GM12878 (cell line): ENCODE measurements around the gene DPF3. TPM values are rescaled to one million over a fixed set of nuclear protein-coding genes. Genes with fewer than 3 reads are reported as not detected.

Experiments used
- ATAC-seq: fragments of 200-7000 bp; cut with Tn5 transposase; 3 replicates; pipeline ENCODE4 v1.9.1; 2020; ENCODE audit warnings: mild to moderate bottlenecking, moderate library complexity
- BruUV-seq: library from RNA; stranded (reverse); fragments of 400-500 nt; replicated peaks from 2 replicates; lab custom pipeline; 2021; lab: Mats Ljungman, UMichigan
- CTCF ChIA-PET: fragments of 300-600 bp; sonication (Branson Sonifier 250); formaldehyde crosslinking; extraction: SDS; loops from one replicate; lab custom pipeline; 2021; ENCODE audit warnings: inconsistent platforms; lab: Yijun Ruan, JAX
- POLR2A ChIA-PET: fragments of 350-600 bp; formaldehyde crosslinking; extraction: SDS; loops from one replicate; lab custom pipeline; 2021; ENCODE audit warnings: inconsistent platforms; lab: Charles Lee
- RAD21 ChIA-PET: fragments of 300-600 bp; sonication (Branson Sonifier 250); formaldehyde crosslinking; loops from one replicate; lab custom pipeline; 2023; ENCODE audit warnings: antibody characterized with exemption; ENCODE audit not compliant: unreplicated experiment; lab: Charles Lee
- SMC1A ChIA-PET: fragments of 300-600 bp; sonication (Branson Sonifier 250); formaldehyde crosslinking; loops from one replicate; lab custom pipeline; 2023; ENCODE audit not compliant: unreplicated experiment, uncharacterized antibody; lab: Charles Lee
- DNase-seq: peaks from one replicate; pipeline ENCODE4 v3.0.0-alpha.2; 2011; ENCODE audit warnings: low read depth, low spot score
- FAIRE-seq: peaks from 3 replicates; lab custom pipeline; 2011; peaks lifted over from hg19 to GRCh38; lab: Jason Lieb, UNC
- H2AFZ ChIP-seq: 2 replicates; pipeline ENCODE4 v1.6.0; 2011; ENCODE audit warnings: low read depth, low read length, control low read depth; ENCODE audit not compliant: control insufficient read depth
- H3K27ac ChIP-seq: 2 replicates; pipeline ENCODE4 v1.5.1; 2011; ENCODE audit warnings: control low read depth; ENCODE audit not compliant: control insufficient read depth, insufficient read depth
- H3K27me3 ChIP-seq, 2 experiments: replicated peaks in 1 of 2; 2 replicates each; pipeline versions ENCODE4 v1.6.0 to v1.6.1; 2011; ENCODE audit warnings: low read length in 1 of 2; ENCODE audit not compliant: control insufficient read depth in 2 of 2, insufficient read depth in 2 of 2
- H3K36me3 ChIP-seq, 2 experiments: 2 replicates each; pipeline ENCODE4 v1.5.1; 2011; ENCODE audit warnings: low read length in 1 of 2; ENCODE audit not compliant: control insufficient read depth in 2 of 2, insufficient read depth in 2 of 2
- H3K4me1 ChIP-seq: 2 replicates; pipeline ENCODE4 v1.6.1; 2011; ENCODE audit warnings: mild to moderate bottlenecking, low read length, moderate library complexity, mixed read lengths; ENCODE audit not compliant: control insufficient read depth, insufficient read depth
- H3K4me2 ChIP-seq: 2 replicates; pipeline ENCODE4 v1.6.0; 2011; ENCODE audit warnings: control low read depth; ENCODE audit not compliant: control insufficient read depth, insufficient read depth
- H3K4me3 ChIP-seq: fragments of 200-600 bp; sonication (generic); 2 replicates; pipeline ENCODE4 v1.5.1; 2016
- H3K79me2 ChIP-seq: 2 replicates; pipeline ENCODE4 v1.6.0; 2011; ENCODE audit warnings: low read length; ENCODE audit not compliant: control insufficient read depth, insufficient read depth
- H3K9ac ChIP-seq: 2 replicates; pipeline ENCODE4 v1.8.0; 2011; ENCODE audit warnings: low read length, control low read depth, mixed read lengths; ENCODE audit not compliant: control insufficient read depth, insufficient read depth
- H3K9me3 ChIP-seq: replicated peaks from 3 replicates; pipeline ENCODE4 v1.5.1; 2011; ENCODE audit warnings: mild to moderate bottlenecking, low read length; ENCODE audit not compliant: control insufficient read depth, insufficient read depth
- H4K20me1 ChIP-seq: 2 replicates; pipeline ENCODE4 v1.6.0; 2011; ENCODE audit not compliant: control insufficient read depth, insufficient read depth
- BACH1 ChIP-seq: fragments of 450-650 bp; IDR thresholded peaks from 2 replicates; pipeline ENCODE4 v1.6.1; 2017; ENCODE audit warnings: mild to moderate bottlenecking, borderline replicate concordance
- CEBPZ ChIP-seq: fragments of 150-350 bp; IDR thresholded peaks from 2 replicates; pipeline ENCODE4 v1.6.1; 2016; ENCODE audit warnings: low read depth, low read length
- E2F8 ChIP-seq: fragments of 450-650 bp; IDR thresholded peaks from 2 replicates; pipeline ENCODE4 v1.6.1; 2018; ENCODE audit warnings: mild to moderate bottlenecking, low read depth, moderate library complexity; ENCODE audit not compliant: partially characterized antibody
- ESRRA ChIP-seq: IDR thresholded peaks from 2 replicates; pipeline ENCODE4 v1.6.1; 2012; ENCODE audit warnings: mild to moderate bottlenecking, low read length, improper control_type of control experiment
- ETV6 ChIP-seq, 2 experiments: fragments of 450-650 bp in 1 of 2; IDR thresholded peaks in 1 of 2; conservative IDR thresholded peaks in 1 of 2; 2 replicates each; pipeline ENCODE4 v1.6.1; 2014; ENCODE audit warnings: antibody characterized with exemption in 1 of 2, borderline replicate concordance in 1 of 2, low read depth in 1 of 2, mild to moderate bottlenecking in 1 of 2, moderate library complexity in 1 of 2
- IKZF2 ChIP-seq, 2 experiments: fragments of 450-650 bp; IDR thresholded peaks; 2 replicates each; pipeline ENCODE4 v1.6.1; 2017; ENCODE audit warnings: mild to moderate bottlenecking in 2 of 2, moderate library complexity in 2 of 2
- MYB ChIP-seq: fragments of 150-350 bp; IDR thresholded peaks from 2 replicates; pipeline ENCODE4 v1.6.1; 2014; ENCODE audit warnings: mild to moderate bottlenecking, low read depth, low read length, borderline replicate concordance
- NFYA ChIP-seq: IDR thresholded peaks from 2 replicates; pipeline ENCODE4 v1.6.1; 2011; ENCODE audit warnings: low read depth, mild to moderate bottlenecking, low read length, improper control_type of control experiment, borderline replicate concordance
- PML ChIP-seq: IDR thresholded peaks from 2 replicates; pipeline ENCODE4 v1.6.1; 2012; ENCODE audit warnings: low read length, inconsistent platforms
- TARDBP ChIP-seq: IDR thresholded peaks from 2 replicates; pipeline ENCODE4 v1.6.1; 2016; ENCODE audit warnings: borderline replicate concordance
- WRNIP1 ChIP-seq: IDR thresholded peaks from 2 replicates; pipeline ENCODE4 v1.6.1; 2011; ENCODE audit warnings: low read depth, low read length, improper control_type of control experiment, borderline replicate concordance
- YY1 ChIP-seq: IDR thresholded peaks from 2 replicates; pipeline ENCODE4 v1.6.1; 2011; ENCODE audit warnings: low read depth, mild to moderate bottlenecking, low read length
- ZNF592 ChIP-seq: fragments of 450-650 bp; IDR thresholded peaks from 2 replicates; pipeline ENCODE4 v1.6.1; 2017; ENCODE audit warnings: mild to moderate bottlenecking, moderate library complexity
- WGBS: methylation state at CpG from one replicate; pipeline ENCODE4 v1.1.6; 2016; ENCODE audit warnings: low lambda C conversion rate; ENCODE audit not compliant: insufficient replicate concordance, insufficient coverage; ENCODE audit errors: missing lambda C conversion rate; 5-methylcytosine and 5-hydroxymethylcytosine counted together
- in situ Hi-C: fragments of 300-500 bp; cut with MboI; formaldehyde crosslinking; loops from 9 replicates; pipeline ENCODE4 v1.14.3; 2018; ENCODE audit warnings: mixed read lengths
- intact Hi-C: fragments of 100-400 bp; cut with micrococcal nuclease; formaldehyde crosslinking; loops from one replicate; pipeline ENCODE4 v1.14.2; 2022; ENCODE audit not compliant: unreplicated experiment
- polyA plus RNA-seq, 11 experiments: library from polyadenylated mRNA; depleted of rRNA in 4 of 11; unstranded in 6 of 11; stranded (reverse) in 5 of 11; fragments of >200 nt; fragmentation: Nextera tagmentation in 4 of 11; fragmentation: Illumina TruSeq in 1 of 11; extraction: Ambion mirVana in 4 of 11; extraction: Trizol in 1 of 11; gene quantifications; 1 replicate in 1 of 11; 2 replicates in 10 of 11; pipeline versions ENCODE4 v1.2.1 to v1.2.3, GENCODE V29; 2011 to 2016; ENCODE audit warnings: inconsistent platforms in 2 of 11, missing spikeins in 2 of 11, low read depth in 1 of 11
- total RNA-seq, 4 experiments: library from RNA; depleted of rRNA in 3 of 4; stranded (reverse); fragments of >200 nt in 3 of 4; fragmentation: Illumina TruSeq in 1 of 4; extraction: Trizol in 1 of 4; gene quantifications; 2 replicates each; pipeline versions ENCODE4 v1.2.1 to v1.2.3, GENCODE V29; 2013 to 2021

Gene DPF3
- total and polyA plus RNA-seq, 10 of the 15 experiments (the other 5 are each of a cell fraction or from before 2014, with no cell fraction given), result 0.69 to 8.0 (median 2.2) TPM

GRCh38 chr14:72638021-72638420 is 255.9 kb downstream of the DPF3 start (continued):
- TF ChIP-seq WRNIP1, result no peak
- no peak for TF ChIP-seq CEBPZ
- TF ChIP-seq ESRRA, result no peak

- Histone ChIP-seq H3K27ac (no peak overlapping the region), H3K9ac (no peak overlapping the region), H3K79me2 (no peaks in the 10 kb centered on the region), H3K4me3 (no peak overlapping the region), H2AFZ (no peak overlapping the region), H3K4me2 (no peak overlapping the region), H3K36me3 (no peaks in the 10 kb centered on the region), H3K4me1 (peaks cover 5% of the 10 kb centered on the region), H3K9me3 (peaks cover 5% of the 10 kb centered on the region; the same call in 2 of the 3 replicates), H4K20me1 (no peaks in the 10 kb centered on the region), H3K27me3 (peaks cover 0 to 2% of the 10 kb centered on the region in 2 experiments; a peak in 1 of 4 replicates)
- in situ Hi-C loops (no loop called here), intact Hi-C loops (no loop called here)
- CTCF ChIA-PET, result no interaction called here
- FAIRE-seq, result no peak
- 62% methylated on average over 4 of the region's 4 CpGs for WGBS
- POLR2A ChIA-PET, result interaction anchor here (0.8 kb wide), 1 partner anchor 12 kb away, joined by 3 read pairs; no protein-coding TSS in a partner anchor
- RAD21 ChIA-PET, result no interaction called here
- SMC1A ChIA-PET, result interaction anchor here (1.4 to 2.4 kb wide), 2 partner anchors 8 to 14 kb away, joined by 5 to 15 read pairs; no protein-coding TSS in a partner anchor
- BruUV-seq, result no TSS peak
- no peak for DNase-seq
- no peak for ATAC-seq
- TF ChIP-seq ZNF592 (no peak), E2F8 (no peak), MYB (no peak), IKZF2 (IDR thresholded peaks at IDR 0.05) (no peak), TARDBP (no peak), NFYA (no peak), ETV6 (conservative IDR thresholded peaks at IDR 0.05 in 1 of 2, IDR thresholded peaks at IDR 0.05 in 1 of 2; ENCODE audit: borderline replicate concordance in 1 of 2, low read depth in 1 of 2) (no peak), YY1 (no peak), PML (no peak), BACH1 (no peak)
Measured at GRCh38 chr14:72636871-72637270, 257.0 kb downstream of the DPF3 start.
